H1 (cell line): ENCODE data around the gene S100PBP. TPM values are rescaled to one million over a fixed set of nuclear protein-coding genes. Genes with fewer than 3 reads are reported as not detected.

Source experiments
- CTCF ChIA-PET: fragments of 300-600 bp; sonication (Branson Sonifier 250); formaldehyde crosslinking; loops from one replicate; lab custom pipeline; 2021; ENCODE audit not compliant: partially characterized antibody; lab: Charles Lee
- POLR2A ChIA-PET: fragments of 300-600 bp; sonication (Branson Sonifier 250); formaldehyde crosslinking; loops from one replicate; lab custom pipeline; 2021; ENCODE audit warnings: inconsistent platforms; ENCODE audit not compliant: partially characterized antibody; lab: Charles Lee
- DNase-seq, 2 experiments: peaks; one replicate each; pipeline versions ENCODE4 v3.0.0 to v3.0.0-alpha.2; 2010 to 2022; ENCODE audit warnings: low spot score in 2 of 2, low read depth in 1 of 2, mixed read lengths in 1 of 2
- FAIRE-seq: peaks from 2 replicates; lab custom pipeline; 2011; peaks lifted over from hg19 to GRCh38; lab: Jason Lieb, UNC
- H2AFZ ChIP-seq: 2 replicates; pipeline ENCODE4 v1.8.1; 2012; ENCODE audit warnings: low read length, inconsistent platforms
- H2AK5ac ChIP-seq: 2 replicates; pipeline ENCODE4 v1.6.1; 2013; ENCODE audit warnings: low read depth, low read length
- H2BK120ac ChIP-seq: replicated peaks from 2 replicates; pipeline ENCODE3; 2013; ENCODE audit warnings: low read depth, low read length, inconsistent platforms
- H2BK12ac ChIP-seq: 2 replicates; pipeline ENCODE4 v1.6.1; 2013; ENCODE audit warnings: low read depth, low read length
- H2BK15ac ChIP-seq: 2 replicates; pipeline ENCODE4 v1.6.1; 2013; ENCODE audit warnings: low read length
- H2BK20ac ChIP-seq: 2 replicates; pipeline ENCODE4 v1.6.1; 2013; ENCODE audit warnings: low read length
- H2BK5ac ChIP-seq: 2 replicates; pipeline ENCODE4 v1.6.1; 2013; ENCODE audit warnings: low read depth, low read length
- H3K14ac ChIP-seq: 2 replicates; pipeline ENCODE4 v1.6.1; 2013; ENCODE audit warnings: inconsistent platforms; ENCODE audit not compliant: insufficient read length
- H3K18ac ChIP-seq: 2 replicates; pipeline ENCODE4 v1.6.1; 2013; ENCODE audit warnings: low read length; ENCODE audit errors: extremely low read depth
- H3K23ac ChIP-seq: 2 replicates; pipeline ENCODE4 v1.6.1; 2013; ENCODE audit warnings: inconsistent platforms; ENCODE audit not compliant: insufficient read length
- H3K23me2 ChIP-seq: 2 replicates; pipeline ENCODE4 v1.6.1; 2013; ENCODE audit warnings: low read depth, low read length
- H3K27ac ChIP-seq: 2 replicates; pipeline ENCODE4 v1.6.1; 2011; ENCODE audit warnings: low read depth, low read length, inconsistent platforms
- H3K27me3 ChIP-seq, 4 experiments: replicated peaks in 1 of 4; 1 replicate in 1 of 4; 2 replicates in 3 of 4; pipeline versions ENCODE4 v1.6.1 to v1.8.1; 2011 to 2013; ENCODE audit warnings: low read length in 3 of 4, mild to moderate bottlenecking in 3 of 4, inconsistent platforms in 2 of 4, mixed read lengths in 2 of 4, moderate library complexity in 1 of 4; ENCODE audit not compliant: control insufficient read depth in 3 of 4, insufficient read depth in 3 of 4; ENCODE audit errors: extremely low read depth in 1 of 4
- H3K36me3 ChIP-seq, 4 experiments: 2 replicates each; pipeline versions ENCODE4 v1.6.1 to v1.8.1; 2011 to 2013; ENCODE audit warnings: mild to moderate bottlenecking in 4 of 4, low read length in 3 of 4, moderate library complexity in 2 of 4, control low read depth in 1 of 4, inconsistent platforms in 1 of 4; ENCODE audit not compliant: insufficient read depth in 4 of 4, control insufficient read depth in 2 of 4
- H3K4ac ChIP-seq: replicated peaks from 2 replicates; pipeline ENCODE3; 2013; ENCODE audit warnings: low read length, low read depth, mixed read lengths, inconsistent platforms; ENCODE audit not compliant: insufficient read length
- H3K4me1 ChIP-seq, 4 experiments: replicated peaks in 1 of 4; 1 replicate in 1 of 4; 2 replicates in 3 of 4; pipeline versions ENCODE4 v1.6.1 to v1.8.1; 2011 to 2013; ENCODE audit warnings: low read length in 3 of 4, inconsistent platforms in 2 of 4, mixed read lengths in 1 of 4; ENCODE audit not compliant: insufficient read depth in 4 of 4, control insufficient read depth in 3 of 4
- H3K4me2 ChIP-seq, 2 experiments: 2 replicates each; pipeline versions ENCODE4 v1.6.1 to v1.8.1; 2011 to 2013; ENCODE audit warnings: low read depth in 2 of 2, low read length in 2 of 2, control low read depth in 1 of 2, inconsistent platforms in 1 of 2, mild to moderate bottlenecking in 1 of 2; ENCODE audit not compliant: insufficient read depth in 1 of 2
- H3K4me3 ChIP-seq, 4 experiments: fragments of 200-600, 300-600 bp in 1 of 4; sonication (generic), shearing (Covaris generic), sonication (Bioruptor Twin) in 1 of 4; 2 replicates each; pipeline versions ENCODE4 v1.5.1 to v1.8.1; 2011 to 2016; ENCODE audit warnings: low read length in 4 of 4, low read depth in 3 of 4, control low read depth in 2 of 4, inconsistent platforms in 2 of 4, mild to moderate bottlenecking in 2 of 4, mixed read lengths in 1 of 4, moderate library complexity in 1 of 4; ENCODE audit not compliant: insufficient read depth in 2 of 4; ENCODE audit errors: extremely low read depth in 1 of 4
- H3K56ac ChIP-seq: replicated peaks from 2 replicates; pipeline ENCODE3; 2013; ENCODE audit warnings: low read depth, mild to moderate bottlenecking, mixed read lengths, low read length, inconsistent platforms; ENCODE audit not compliant: insufficient read length
- H3K79me1 ChIP-seq: 2 replicates; pipeline ENCODE4 v1.6.1; 2013; ENCODE audit warnings: low read depth, low read length, control low read depth
- H3K79me2 ChIP-seq, 2 experiments: 2 replicates each; pipeline versions ENCODE4 v1.6.1 to v1.8.1; 2012 to 2013; ENCODE audit warnings: low read length in 2 of 2, mild to moderate bottlenecking in 2 of 2, inconsistent platforms in 1 of 2; ENCODE audit not compliant: insufficient read depth in 2 of 2, control insufficient read depth in 1 of 2
- H3K9ac ChIP-seq, 4 experiments: replicated peaks in 1 of 4; 1 replicate in 1 of 4; 2 replicates in 3 of 4; pipeline versions ENCODE4 v1.6.1 to v1.8.1; 2011 to 2013; ENCODE audit warnings: low read depth in 3 of 4, low read length in 3 of 4, control low read depth in 2 of 4, mild to moderate bottlenecking in 2 of 4, moderate library complexity in 2 of 4, inconsistent platforms in 1 of 4; ENCODE audit errors: extremely low read depth in 1 of 4
- H3K9me3 ChIP-seq, 2 experiments: 2 replicates each; pipeline versions ENCODE4 v1.6.1 to v1.8.1; 2012 to 2013; ENCODE audit warnings: mild to moderate bottlenecking in 2 of 2, moderate library complexity in 2 of 2, control low read depth in 1 of 2, inconsistent platforms in 1 of 2, low read depth in 1 of 2, low read length in 1 of 2, mixed read lengths in 1 of 2; ENCODE audit not compliant: insufficient read depth in 2 of 2
- H4K20me1 ChIP-seq, 2 experiments: replicated peaks in 1 of 2; 2 replicates each; pipeline versions ENCODE3 to v1.8.1; 2011 to 2013; ENCODE audit warnings: inconsistent platforms in 2 of 2, low read length in 2 of 2, mild to moderate bottlenecking in 1 of 2; ENCODE audit not compliant: insufficient read depth in 2 of 2, control insufficient read depth in 1 of 2
- H4K5ac ChIP-seq: 2 replicates; pipeline ENCODE4 v1.6.1; 2013; ENCODE audit warnings: low read length, low read depth, mixed read lengths, inconsistent platforms; ENCODE audit not compliant: insufficient read length
- H4K8ac ChIP-seq: 2 replicates; pipeline ENCODE4 v1.8.0; 2013; ENCODE audit warnings: mild to moderate bottlenecking, moderate library complexity, low read length, inconsistent platforms; ENCODE audit not compliant: insufficient read depth; ENCODE audit errors: extremely low read depth
- H4K91ac ChIP-seq: replicated peaks from 2 replicates; pipeline ENCODE3; 2013; ENCODE audit warnings: low read length, mixed read lengths, inconsistent platforms; ENCODE audit not compliant: insufficient read length
- HDAC2 ChIP-seq, 2 experiments: fragments of 300-600 bp in 1 of 2; sonication (generic) in 1 of 2; IDR thresholded peaks; 2 replicates each; pipeline ENCODE4 v1.6.1; 2011 to 2012; ENCODE audit warnings: low read depth in 2 of 2, low read length in 2 of 2, mild to moderate bottlenecking in 2 of 2, moderate library complexity in 2 of 2, borderline replicate concordance in 1 of 2, inconsistent platforms in 1 of 2
- PHF8 ChIP-seq: fragments of 200-600 bp; sonication (generic); conservative IDR thresholded peaks from 2 replicates; pipeline ENCODE4 v1.7.1; 2012; ENCODE audit warnings: low read depth, mild to moderate bottlenecking, inconsistent platforms, low read length, moderate library complexity
- SIRT6 ChIP-seq: IDR thresholded peaks from one replicate; pipeline ENCODE4 v1.7.1; 2012; ENCODE audit warnings: low read length, inconsistent platforms
- WGBS, 2 experiments: shearing (Covaris generic) in 1 of 2; methylation state at CpG; one replicate each; pipeline versions ENCODE4 v1.1.6 to v1.1.7; 2013 to 2015; ENCODE audit warnings: low lambda C conversion rate in 2 of 2, mixed read lengths in 2 of 2, inconsistent platforms in 1 of 2, low coverage in 1 of 2, missing lambda C conversion rate in 1 of 2; ENCODE audit not compliant: insufficient replicate concordance in 2 of 2, insufficient coverage in 1 of 2, insufficient read length in 1 of 2; ENCODE audit errors: extremely low coverage in 1 of 2, missing lambda C conversion rate in 1 of 2; 5-methylcytosine and 5-hydroxymethylcytosine counted together
- polyA plus RNA-seq, 7 experiments: library from polyadenylated mRNA; depleted of rRNA in 3 of 7; stranded (reverse) in 5 of 7; unstranded in 2 of 7; fragments of >200 nt in 5 of 7; fragments of 200-250 nt in 2 of 7; gene quantifications; 1 replicate in 5 of 7; 2 replicates in 1 of 7; 4 replicates in 1 of 7; pipeline versions ENCODE4 v1.2.1 to v1.2.3, GENCODE V29; 2011 to 2013; ENCODE audit warnings: missing spikeins in 2 of 7, mixed read lengths in 2 of 7
- total RNA-seq: library from RNA; stranded (reverse); fragmentation: NEBNext Ultra II Directional; extraction: Animal tissue kit (Norgen Biotek cat#: 25700); gene quantifications from 2 replicates; pipeline ENCODE4 v1.2.1, GENCODE V29; 2021

The S100PBP gene
- total and polyA plus RNA-seq, 2 of the 8 experiments (the other 6 are each of a cell fraction or from before 2014, with no cell fraction given) = 43.8 to 68.3 TPM

DNA sequence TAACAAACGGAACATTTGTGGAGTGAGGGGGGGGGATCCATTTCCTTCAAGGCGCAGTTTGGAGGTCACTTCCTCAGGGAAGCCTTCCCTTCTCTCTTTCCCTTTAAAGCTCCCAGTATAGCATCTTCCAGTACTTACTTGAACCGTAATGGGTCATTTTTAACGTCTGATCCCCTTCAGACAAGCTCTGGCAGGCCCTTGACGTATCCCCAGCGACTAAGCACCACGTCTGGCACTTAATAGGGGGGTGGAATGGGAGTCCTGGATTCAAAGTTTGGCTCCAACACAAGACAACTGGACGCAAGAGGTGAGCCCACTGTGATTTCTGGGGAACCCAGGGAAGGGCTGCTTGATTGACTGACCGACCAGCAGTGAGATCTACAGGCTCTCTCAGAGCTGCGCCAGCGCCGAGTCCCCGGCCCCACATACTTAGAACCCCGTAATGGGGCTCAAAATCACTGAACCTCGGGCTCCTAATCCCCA is 736 bp upstream of the S100PBP start:
- Histone ChIP-seq H3K9me3 (no peaks in the 10 kb centered on the region), H3K27me3 (no peaks in the 10 kb centered on the region), H3K4me3 (peak overlapping the region; percentile 81 to 99 (median 93)), H3K9ac (peak overlapping the region; percentile 91 to 95 (median 95)), H3K4me1 (peaks cover 4 to 12% (median 9%) of the 10 kb centered on the region in 4 experiments; a peak in 6 of 7 replicates), H3K27ac (peak overlapping the region; percentile 91), H3K18ac (peak overlapping the region; percentile 76), H3K79me1 (peaks cover 4% of the 10 kb centered on the region), H3K4ac (peak overlapping the region; percentile 2), H3K23me2 (peaks cover 6% of the 10 kb centered on the region), H4K8ac (peak overlapping the region; percentile 97), H2BK20ac (no peak overlapping the region), H3K4me2 (peak overlapping the region; percentile 77 to 99), H2AK5ac (peak overlapping the region; percentile 92), H4K5ac (peak overlapping the region; percentile 95), H2BK5ac (peak overlapping the region; percentile 96), H2BK15ac (peak overlapping the region; percentile 96), H2BK120ac (peak overlapping the region; percentile 9), H3K14ac (no peak overlapping the region), H2AFZ (no peak overlapping the region), H4K91ac (peak overlapping the region; percentile 96), H2BK12ac (peak overlapping the region; percentile 92; the same call in 1 of the 2 replicates), H4K20me1 (peaks cover 4 to 5% of the 10 kb centered on the region in 2 experiments), H3K56ac (peak overlapping the region; percentile 93), H3K23ac (no peak overlapping the region), H3K36me3 (peaks cover 0 to 6% (median 0%) of the 10 kb centered on the region in 4 experiments; a peak in 1 of 8 replicates), H3K79me2 (peaks cover 18 to 88% of the 10 kb centered on the region in 2 experiments)
- WGBS, 2 experiments = 1% methylated on average over 15 of the region's 15 CpGs; no CpG with 5 or more reads in 1 of the 2 experiments
- no peak for DNase-seq
- POLR2A ChIA-PET = interaction anchor here (0.7 to 4.1 kb wide), 37 partner anchors 9 to 422 kb away, joined by 3 to 23 read pairs (median 5); partner anchors contain the start of genes BSDC1, FNDC5, RBBP4 and ZBTB8A
- TF ChIP-seq HDAC2 (IDR thresholded peaks at IDR 0.05; ENCODE audit: borderline replicate concordance in 1 of 2, low read depth in 2 of 2, low read length in 2 of 2) (0 out of 4 replicates have a peak, but pooled peaks of 1 of the 2 experiments have one; percentile 18), SIRT6 (no peak), PHF8 (peak; percentile 43; the same call in 1 of the 2 replicates)
- no peak for FAIRE-seq
- CTCF ChIA-PET = no interaction called here
